ENCODE data around the gene MED22. TPM values are rescaled to one million over a fixed set of nuclear protein-coding genes. Genes with fewer than 3 reads are reported as not detected.
A peak's percentile ranks its signal among the peaks of the same experiment; 100 is the strongest.
"Not testable (repeated sequence)": the region's sequence is repeated elsewhere in the genome, so short reads cannot be mapped to it uniquely, and the experiment has no call there.

The MED22 gene
- total RNA-seq, 1 experiment from 2014 or later, result 60.1 TPM

DNA sequence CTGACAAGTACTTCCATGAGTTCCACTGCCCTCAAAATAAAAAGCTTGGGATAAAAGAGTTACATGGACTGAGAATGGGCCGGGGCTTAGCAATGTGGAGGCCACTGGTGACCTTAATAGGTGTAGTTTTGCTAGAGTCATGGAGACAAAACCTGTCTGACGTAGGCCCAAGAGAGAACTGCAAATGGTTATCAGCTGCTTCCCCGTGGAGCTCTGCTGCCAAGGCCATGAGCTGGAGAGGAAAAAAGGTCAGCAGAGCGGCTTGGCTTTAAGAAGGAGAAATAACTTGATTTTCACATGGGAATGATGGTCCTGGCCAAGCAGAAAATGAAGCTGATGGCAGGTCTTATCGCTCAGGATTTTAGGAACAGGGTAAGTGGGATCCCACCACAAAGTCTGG lies 8.3 kb downstream of the MED22 start:
- no TSS peak for BruUV-seq (replicated peaks)
- TF ChIP-seq, protein P1, sequence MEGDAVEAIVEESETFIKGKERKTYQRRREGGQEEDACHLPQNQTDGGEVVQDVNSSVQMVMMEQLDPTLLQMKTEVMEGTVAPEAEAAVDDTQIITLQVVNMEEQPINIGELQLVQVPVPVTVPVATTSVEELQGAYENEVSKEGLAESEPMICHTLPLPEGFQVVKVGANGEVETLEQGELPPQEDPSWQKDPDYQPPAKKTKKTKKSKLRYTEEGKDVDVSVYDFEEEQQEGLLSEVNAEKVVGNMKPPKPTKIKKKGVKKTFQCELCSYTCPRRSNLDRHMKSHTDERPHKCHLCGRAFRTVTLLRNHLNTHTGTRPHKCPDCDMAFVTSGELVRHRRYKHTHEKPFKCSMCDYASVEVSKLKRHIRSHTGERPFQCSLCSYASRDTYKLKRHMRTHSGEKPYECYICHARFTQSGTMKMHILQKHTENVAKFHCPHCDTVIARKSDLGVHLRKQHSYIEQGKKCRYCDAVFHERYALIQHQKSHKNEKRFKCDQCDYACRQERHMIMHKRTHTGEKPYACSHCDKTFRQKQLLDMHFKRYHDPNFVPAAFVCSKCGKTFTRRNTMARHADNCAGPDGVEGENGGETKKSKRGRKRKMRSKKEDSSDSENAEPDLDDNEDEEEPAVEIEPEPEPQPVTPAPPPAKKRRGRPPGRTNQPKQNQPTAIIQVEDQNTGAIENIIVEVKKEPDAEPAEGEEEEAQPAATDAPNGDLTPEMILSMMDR (IDR thresholded peaks at IDR 0.05; ENCODE audit: insufficient read depth in 1 of 2, low read depth in 1 of 2, low read length in 1 of 2, severe bottlenecking in 1 of 2, unreplicated experiment in 1 of 2), result no peak
- no peaks in the 10 kb centered on the region; the same call in none of the 2 replicates for H3K36me3 ChIP-seq (ENCODE audit: control insufficient read depth, insufficient read depth, low read length)
- Mint-ChIP-seq H3K36me3 (ENCODE audit: insufficient read depth, unreplicated experiment) (peaks cover 58% of the 10 kb centered on the region), H3K4me1 (ENCODE audit: low read depth, unreplicated experiment) (no peaks in the 10 kb centered on the region), H3K27ac (ENCODE audit: unreplicated experiment) (no peak overlapping the region), H3K4me3 (ENCODE audit: unreplicated experiment) (no peak overlapping the region), H3K9me3 (ENCODE audit: unreplicated experiment) (no peaks in the 10 kb centered on the region), H3K27me3 (ENCODE audit: insufficient read depth, unreplicated experiment) (no peaks in the 10 kb centered on the region)
- ChIA-PET CTCF (interaction anchor here (1.3 kb wide), 1 partner anchor 151 kb away, joined by 3 read pairs; no protein-coding TSS in a partner anchor), POLR2A (interaction anchor here (0.6 to 0.7 kb wide), 2 partner anchors 21 to 52 kb away, joined by 3 to 6 read pairs; no protein-coding TSS in a partner anchor)
- peaks cover 6% of the 10 kb centered on the region; the same call in 1 of the 2 replicates for H3K4me1 ChIP-seq
- no peak overlapping the region for H3K4me3 ChIP-seq (ENCODE audit: low read depth, low read length)
- H3K27me3 ChIP-seq (replicated peaks; ENCODE audit: control insufficient read depth, insufficient read depth, low read length), result no peaks in the 10 kb centered on the region
- intact Hi-C loops (cut with micrococcal nuclease; ENCODE audit: unreplicated experiment), result no loop called here
- no peak for DNase-seq
- H3K9me3 ChIP-seq, result no peaks in the 10 kb centered on the region

DNA sequence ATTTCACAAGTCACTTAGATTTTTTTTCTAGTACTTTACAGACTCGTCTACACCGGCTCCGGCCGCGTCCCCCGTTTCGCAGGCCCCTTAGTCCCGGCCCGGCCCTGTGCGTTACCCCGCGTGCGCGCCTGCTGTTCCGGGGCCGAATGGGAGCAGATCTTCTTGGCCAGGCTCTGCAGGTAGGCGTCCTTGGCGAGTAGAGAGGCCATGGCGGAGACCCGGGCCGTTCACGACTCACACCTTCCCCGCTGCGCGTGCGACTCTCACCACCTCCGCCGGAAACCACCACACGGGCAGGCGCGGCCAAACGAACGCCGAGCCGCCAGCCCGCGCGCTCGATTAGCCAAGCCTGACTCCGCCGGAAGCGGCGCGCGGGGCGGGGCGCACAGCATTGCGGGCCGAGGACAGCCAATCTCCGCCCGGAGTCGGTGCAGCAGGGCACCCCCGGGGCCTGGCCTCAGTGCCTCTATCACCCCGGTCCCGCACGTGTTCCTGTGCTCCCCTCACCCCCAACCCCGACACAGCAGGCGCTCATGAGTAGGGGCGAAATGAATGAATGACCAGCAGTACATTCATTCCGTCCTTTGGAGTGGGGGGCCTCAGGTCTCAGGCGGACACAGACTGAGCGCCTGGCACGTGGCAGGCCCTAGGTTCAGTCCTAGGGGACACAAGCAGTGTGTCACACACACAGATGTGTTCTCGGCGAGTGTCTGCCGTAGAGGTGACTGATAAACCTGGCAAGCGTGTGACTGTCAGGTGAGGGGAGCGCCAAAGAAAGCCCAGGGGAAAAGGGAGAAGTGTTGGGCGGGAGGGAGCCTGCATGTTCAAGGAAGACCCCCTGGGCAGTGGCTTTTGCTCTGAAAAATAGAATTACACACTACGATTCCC lies 11.8 kb downstream of the MED22 start, which contains the start of gene SURF6:
TSS of gene SURF6 (minus strand) at position 265 of the 888 bp plus-strand sequence. CDS start at position 209, 56 bp downstream.
- TF ChIP-seq, protein P1 (IDR thresholded peaks at IDR 0.05; ENCODE audit: insufficient read depth in 1 of 2, low read depth in 1 of 2, low read length in 1 of 2, severe bottlenecking in 1 of 2, unreplicated experiment in 1 of 2), result no peak
- Mint-ChIP-seq H3K4me3 (ENCODE audit: unreplicated experiment) (peak within 1 kb of the TSS; percentile 93), H3K27me3 (ENCODE audit: insufficient read depth, unreplicated experiment) (no peaks in the 10 kb centered on the region), H3K9me3 (ENCODE audit: unreplicated experiment) (no peaks in the 10 kb centered on the region), H3K36me3 (ENCODE audit: insufficient read depth, unreplicated experiment) (peaks cover 89% of the 10 kb centered on the region), H3K4me1 (ENCODE audit: low read depth, unreplicated experiment) (no peaks in the 10 kb centered on the region), H3K27ac (ENCODE audit: unreplicated experiment) (peak within 1 kb of the TSS; percentile 95)
- CTCF ChIA-PET, result interaction anchor here (0.7 to 4.4 kb wide), 2 partner anchors 81 to 149 kb away, joined by 3 to 20 read pairs; partner anchors contain the start of gene REXO4
- H3K9me3 ChIP-seq, result no peaks in the 10 kb centered on the region
- H3K36me3 ChIP-seq (ENCODE audit: control insufficient read depth, insufficient read depth, low read length), result peaks cover 10% of the 10 kb centered on the region
- intact Hi-C loops (cut with micrococcal nuclease; ENCODE audit: unreplicated experiment), result no loop called here
- peaks cover 6% of the 10 kb centered on the region; the same call in 1 of the 2 replicates for H3K4me1 ChIP-seq
- POLR2A ChIA-PET, result interaction anchor here (0.7 to 0.9 kb wide), 4 partner anchors 17 to 458 kb away, joined by 3 to 5 read pairs (median 4); no protein-coding TSS in a partner anchor
- peak within 1 kb of the TSS; percentile 57 for H3K4me3 ChIP-seq (ENCODE audit: low read depth, low read length)
- BruUV-seq (replicated peaks), result TSS peak; percentile 90
- peak; percentile 92 to 95 for DNase-seq
- no peaks in the 10 kb centered on the region for H3K27me3 ChIP-seq (replicated peaks; ENCODE audit: control insufficient read depth, insufficient read depth, low read length)

DNA sequence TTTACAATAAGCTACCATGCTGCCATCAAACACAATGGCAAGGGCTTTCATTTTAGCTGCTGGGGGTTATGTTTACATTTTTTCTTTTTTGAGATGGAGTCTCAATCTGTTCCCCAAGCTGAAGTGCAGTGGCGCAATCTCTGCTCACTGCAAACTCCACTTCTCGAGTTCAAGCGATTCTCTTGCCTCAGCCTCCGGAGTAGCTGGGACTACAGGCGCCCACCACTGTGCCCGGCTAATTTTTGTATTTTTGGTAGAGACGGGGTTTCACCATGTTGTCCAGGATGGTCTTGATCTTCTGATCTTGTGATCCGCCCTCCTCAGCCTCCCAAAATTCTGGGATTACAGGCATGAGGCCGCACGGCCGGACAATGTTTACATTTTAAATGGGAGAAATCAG lies 13.0 kb downstream of the MED22 start:
- Mint-ChIP-seq H3K4me3 (ENCODE audit: unreplicated experiment) (peak overlapping the region; percentile 93), H3K27ac (ENCODE audit: unreplicated experiment) (peak overlapping the region; percentile 95), H3K36me3 (ENCODE audit: insufficient read depth, unreplicated experiment) (peaks cover 85% of the 10 kb centered on the region)
- H3K9me3 ChIP-seq; H3K4me1 ChIP-seq; H3K27me3 Mint-ChIP-seq (ENCODE audit: insufficient read depth, unreplicated experiment); H3K27me3 ChIP-seq (replicated peaks; ENCODE audit: control insufficient read depth, insufficient read depth, low read length); H3K9me3 Mint-ChIP-seq (ENCODE audit: unreplicated experiment); BruUV-seq (replicated peaks); intact Hi-C loops (cut with micrococcal nuclease; ENCODE audit: unreplicated experiment); H3K4me1 Mint-ChIP-seq (ENCODE audit: low read depth, unreplicated experiment): not testable (repeated sequence)
- peak in 1 of 2 experiments; percentile 11 for DNase-seq
- peaks cover 13% of the 10 kb centered on the region for H3K36me3 ChIP-seq (ENCODE audit: control insufficient read depth, insufficient read depth, low read length)
- CTCF ChIA-PET, result interaction anchor here (0.6 to 4.4 kb wide), 2 partner anchors 148 to 418 kb away, joined by 9 to 20 read pairs; no protein-coding TSS in a partner anchor
- POLR2A ChIA-PET, result interaction anchor here (1.2 kb wide), 1 partner anchor 13 kb away, joined by 4 read pairs; the partner anchor contains the start of genes MED22 and RPL7A
- peak overlapping the region; percentile 57 for H3K4me3 ChIP-seq (ENCODE audit: low read depth, low read length)
